ENCODE results near the gene CHD6. TPM values are rescaled to one million over a fixed set of nuclear protein-coding genes. Genes with fewer than 3 reads are reported as not detected.

CHD6 gene
- total RNA-seq, 1 experiment from 2014 or later: 98.5 TPM

DNA sequence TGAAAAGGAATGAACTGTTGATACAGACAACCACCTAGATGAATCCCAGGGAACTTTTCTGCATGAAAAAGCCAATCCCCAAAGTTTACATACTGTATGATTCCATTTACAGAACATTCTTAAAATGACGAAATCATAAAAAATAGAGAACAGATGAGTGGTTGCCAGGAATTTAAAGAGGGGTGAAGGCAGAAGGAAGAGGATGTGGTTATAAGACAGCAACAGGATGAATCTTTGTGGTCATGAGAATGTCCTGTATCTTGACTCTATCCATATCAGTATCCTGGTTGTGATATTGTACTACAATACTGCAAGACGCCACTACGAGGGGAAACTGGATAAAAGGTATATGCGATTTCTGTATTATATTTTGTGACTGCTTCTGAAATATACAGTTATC, 181.5 kb downstream of the CHD6 start:
- no TSS peak for BruUV-seq (replicated peaks)

DNA sequence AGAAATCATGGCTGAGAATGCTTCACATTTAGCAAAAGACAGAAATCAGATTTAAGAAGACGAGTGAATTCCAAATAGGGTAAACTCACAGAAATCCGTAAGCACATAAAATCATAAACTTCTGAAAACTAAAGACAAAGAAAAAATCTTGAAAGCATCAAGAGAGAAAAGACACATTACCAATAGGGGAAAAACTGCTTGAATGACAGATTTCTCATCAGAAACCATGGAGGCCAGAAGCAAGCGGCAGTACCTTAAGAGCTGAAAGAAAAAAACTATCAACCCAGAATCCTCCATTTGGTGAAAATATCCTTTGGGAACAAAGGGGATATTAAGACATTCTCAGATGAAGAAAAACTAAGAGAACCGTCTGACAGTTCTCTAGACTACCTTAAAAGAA, 185.0 kb downstream of the CHD6 start:
- no peaks in the 10 kb centered on the region for H3K27me3 Mint-ChIP-seq (ENCODE audit: unreplicated experiment)
- BruUV-seq (replicated peaks): no TSS peak
- intact Hi-C loops (cut with micrococcal nuclease; ENCODE audit: unreplicated experiment): no loop called here
- TF ChIP-seq, protein P1, sequence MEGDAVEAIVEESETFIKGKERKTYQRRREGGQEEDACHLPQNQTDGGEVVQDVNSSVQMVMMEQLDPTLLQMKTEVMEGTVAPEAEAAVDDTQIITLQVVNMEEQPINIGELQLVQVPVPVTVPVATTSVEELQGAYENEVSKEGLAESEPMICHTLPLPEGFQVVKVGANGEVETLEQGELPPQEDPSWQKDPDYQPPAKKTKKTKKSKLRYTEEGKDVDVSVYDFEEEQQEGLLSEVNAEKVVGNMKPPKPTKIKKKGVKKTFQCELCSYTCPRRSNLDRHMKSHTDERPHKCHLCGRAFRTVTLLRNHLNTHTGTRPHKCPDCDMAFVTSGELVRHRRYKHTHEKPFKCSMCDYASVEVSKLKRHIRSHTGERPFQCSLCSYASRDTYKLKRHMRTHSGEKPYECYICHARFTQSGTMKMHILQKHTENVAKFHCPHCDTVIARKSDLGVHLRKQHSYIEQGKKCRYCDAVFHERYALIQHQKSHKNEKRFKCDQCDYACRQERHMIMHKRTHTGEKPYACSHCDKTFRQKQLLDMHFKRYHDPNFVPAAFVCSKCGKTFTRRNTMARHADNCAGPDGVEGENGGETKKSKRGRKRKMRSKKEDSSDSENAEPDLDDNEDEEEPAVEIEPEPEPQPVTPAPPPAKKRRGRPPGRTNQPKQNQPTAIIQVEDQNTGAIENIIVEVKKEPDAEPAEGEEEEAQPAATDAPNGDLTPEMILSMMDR (IDR thresholded peaks at IDR 0.05; ENCODE audit: unreplicated experiment): no peak
- DNase-seq: no peak
- H3K4me3 Mint-ChIP-seq (ENCODE audit: low read depth, unreplicated experiment): no peak overlapping the region
- H3K27ac Mint-ChIP-seq (ENCODE audit: unreplicated experiment): no peak overlapping the region
- peaks cover 5% of the 10 kb centered on the region for H3K36me3 Mint-ChIP-seq (ENCODE audit: insufficient read depth, unreplicated experiment)
- H3K9me3 Mint-ChIP-seq (ENCODE audit: low read depth, unreplicated experiment): no peaks in the 10 kb centered on the region
- no peaks in the 10 kb centered on the region for H3K4me1 Mint-ChIP-seq (ENCODE audit: low read depth, unreplicated experiment)
- CTCF ChIA-PET: no interaction called here

More for the DNA sequence above, 181.5 kb downstream of the CHD6 start:
- no peaks in the 10 kb centered on the region for H3K4me1 Mint-ChIP-seq (ENCODE audit: low read depth, unreplicated experiment)
- intact Hi-C loops (cut with micrococcal nuclease; ENCODE audit: unreplicated experiment): no loop called here
- CTCF ChIA-PET: no interaction called here
- DNase-seq: no peak
- no peaks in the 10 kb centered on the region for H3K27me3 Mint-ChIP-seq (ENCODE audit: unreplicated experiment)
- no peak overlapping the region for H3K4me3 Mint-ChIP-seq (ENCODE audit: low read depth, unreplicated experiment)
- no peak overlapping the region for H3K27ac Mint-ChIP-seq (ENCODE audit: unreplicated experiment)
- H3K9me3 Mint-ChIP-seq (ENCODE audit: low read depth, unreplicated experiment): no peaks in the 10 kb centered on the region
- peaks cover 10% of the 10 kb centered on the region for H3K36me3 Mint-ChIP-seq (ENCODE audit: insufficient read depth, unreplicated experiment)
- TF ChIP-seq, protein P1 (IDR thresholded peaks at IDR 0.05; ENCODE audit: unreplicated experiment): no peak

DNA sequence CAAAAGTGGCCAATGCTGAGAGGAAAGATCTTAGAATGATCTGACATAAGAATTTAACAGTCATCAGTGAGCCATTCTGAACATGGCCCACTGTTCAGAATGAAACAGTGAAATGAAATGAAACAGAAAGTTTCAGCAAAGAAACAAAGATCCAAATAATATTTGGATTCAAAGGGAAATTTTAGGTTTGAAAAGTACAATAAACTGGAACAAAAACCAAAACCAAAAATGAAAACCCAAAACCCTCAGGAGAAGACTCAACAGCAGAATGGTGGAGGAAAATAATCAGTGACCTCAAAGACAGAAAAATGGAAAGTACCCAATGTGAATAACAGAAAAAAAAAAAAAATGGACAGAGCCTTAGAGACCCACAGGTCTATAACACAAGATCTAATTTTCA, 185.4 kb downstream of the CHD6 start:
- Mint-ChIP-seq H3K4me3 (ENCODE audit: low read depth, unreplicated experiment) (no peak overlapping the region), H3K9me3 (ENCODE audit: low read depth, unreplicated experiment) (no peaks in the 10 kb centered on the region), H3K4me1 (ENCODE audit: low read depth, unreplicated experiment) (no peaks in the 10 kb centered on the region), H3K27me3 (ENCODE audit: unreplicated experiment) (no peaks in the 10 kb centered on the region), H3K27ac (ENCODE audit: unreplicated experiment) (no peak overlapping the region), H3K36me3 (ENCODE audit: insufficient read depth, unreplicated experiment) (peaks cover 5% of the 10 kb centered on the region)
- BruUV-seq (replicated peaks): no TSS peak
- intact Hi-C loops (cut with micrococcal nuclease; ENCODE audit: unreplicated experiment): no loop called here
- CTCF ChIA-PET: no interaction called here
- TF ChIP-seq, protein P1 (IDR thresholded peaks at IDR 0.05; ENCODE audit: unreplicated experiment): no peak
- no peak for DNase-seq

DNA sequence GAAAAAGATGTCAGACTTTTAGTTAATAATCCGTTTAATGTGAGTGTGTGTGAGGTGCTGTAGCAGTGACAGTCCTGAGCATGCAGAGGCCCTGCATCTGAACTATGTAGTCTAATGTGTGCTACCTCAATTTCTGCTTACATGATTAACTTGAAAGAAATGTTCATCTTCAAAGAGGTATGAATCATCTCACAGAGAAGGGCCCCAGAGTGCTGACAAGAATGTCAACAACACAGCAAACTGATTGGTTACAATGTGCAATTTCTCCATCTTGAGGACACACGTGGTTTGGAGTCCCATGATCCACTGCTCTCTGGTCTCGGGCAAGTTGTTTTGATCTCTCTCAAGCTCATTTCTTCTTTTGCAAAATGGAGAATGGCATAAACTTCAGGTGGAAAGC, 189.9 kb downstream of the CHD6 start:
- intact Hi-C loops (cut with micrococcal nuclease; ENCODE audit: unreplicated experiment): no loop called here
- BruUV-seq (replicated peaks): no TSS peak
- no peaks in the 10 kb centered on the region for H3K9me3 Mint-ChIP-seq (ENCODE audit: low read depth, unreplicated experiment)
- TF ChIP-seq, protein P1 (IDR thresholded peaks at IDR 0.05; ENCODE audit: unreplicated experiment): no peak
- H3K36me3 Mint-ChIP-seq (ENCODE audit: insufficient read depth, unreplicated experiment): peaks cover 33% of the 10 kb centered on the region
- no peak overlapping the region for H3K27ac Mint-ChIP-seq (ENCODE audit: unreplicated experiment)
- no peak for DNase-seq
- no peak overlapping the region for H3K4me3 Mint-ChIP-seq (ENCODE audit: low read depth, unreplicated experiment)
- no peaks in the 10 kb centered on the region for H3K4me1 Mint-ChIP-seq (ENCODE audit: low read depth, unreplicated experiment)
- H3K27me3 Mint-ChIP-seq (ENCODE audit: unreplicated experiment): no peaks in the 10 kb centered on the region
- CTCF ChIA-PET: no interaction called here

All from Calu3 (cell line).